DOHH2 (cell line): Measurements from ENCODE around the gene AFF2.

Experiments
- EZH2phosphoT487 ChIP-seq: fragments of 200-600 bp; sonication (generic); IDR thresholded peaks from 2 replicates; pipeline ENCODE4 v1.6.1; 2017; ENCODE audit warnings: borderline replicate concordance, mild to moderate bottlenecking, antibody characterized with exemption, low read length, moderate library complexity, mixed read lengths
- TF ChIP-seq, protein P1 (sequence below): fragments of 200-600 bp; sonication (generic); IDR thresholded peaks from one replicate; pipeline ENCODE4 v1.5.1; 2014; ENCODE audit warnings: antibody characterized with exemption, mild to moderate bottlenecking, low read depth, low read length; ENCODE audit not compliant: poor library complexity, severe bottlenecking

DNA sequence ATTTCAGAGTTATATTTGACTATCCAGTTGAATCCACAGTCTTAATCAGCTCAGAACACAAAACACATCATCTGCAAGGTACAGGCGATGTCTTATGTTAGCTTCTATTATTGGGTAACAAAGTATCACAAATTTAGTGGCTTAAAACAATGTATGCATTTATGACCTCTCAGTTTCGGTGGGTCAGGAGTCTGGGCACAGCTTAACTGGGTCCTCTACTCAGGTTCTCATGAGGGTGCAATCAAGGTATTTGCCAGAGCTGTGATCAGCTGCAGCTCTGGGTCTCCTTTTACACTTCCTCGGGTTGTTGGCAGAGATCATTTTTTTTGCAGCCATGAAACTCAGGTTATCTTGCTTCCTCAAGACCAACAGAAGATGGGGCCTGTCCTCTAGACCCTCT, 505.8 kb downstream of the AFF2 start:
- TF ChIP-seq, protein P1, sequence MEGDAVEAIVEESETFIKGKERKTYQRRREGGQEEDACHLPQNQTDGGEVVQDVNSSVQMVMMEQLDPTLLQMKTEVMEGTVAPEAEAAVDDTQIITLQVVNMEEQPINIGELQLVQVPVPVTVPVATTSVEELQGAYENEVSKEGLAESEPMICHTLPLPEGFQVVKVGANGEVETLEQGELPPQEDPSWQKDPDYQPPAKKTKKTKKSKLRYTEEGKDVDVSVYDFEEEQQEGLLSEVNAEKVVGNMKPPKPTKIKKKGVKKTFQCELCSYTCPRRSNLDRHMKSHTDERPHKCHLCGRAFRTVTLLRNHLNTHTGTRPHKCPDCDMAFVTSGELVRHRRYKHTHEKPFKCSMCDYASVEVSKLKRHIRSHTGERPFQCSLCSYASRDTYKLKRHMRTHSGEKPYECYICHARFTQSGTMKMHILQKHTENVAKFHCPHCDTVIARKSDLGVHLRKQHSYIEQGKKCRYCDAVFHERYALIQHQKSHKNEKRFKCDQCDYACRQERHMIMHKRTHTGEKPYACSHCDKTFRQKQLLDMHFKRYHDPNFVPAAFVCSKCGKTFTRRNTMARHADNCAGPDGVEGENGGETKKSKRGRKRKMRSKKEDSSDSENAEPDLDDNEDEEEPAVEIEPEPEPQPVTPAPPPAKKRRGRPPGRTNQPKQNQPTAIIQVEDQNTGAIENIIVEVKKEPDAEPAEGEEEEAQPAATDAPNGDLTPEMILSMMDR: no peak
- no peak for TF ChIP-seq EZH2phosphoT487
